ENCODE data around the gene ZNF804A. TPM values are rescaled to one million over a fixed set of nuclear protein-coding genes. Genes with fewer than 3 reads are reported as not detected.
A peak's percentile ranks its signal among the peaks of the same experiment; 100 is the strongest.

Gene ZNF804A
- total RNA-seq, 1 donor from 2014 or later = 2.7 TPM

GRCh38 chr2:184596819-184597411 lies 1.4 kb upstream of the ZNF804A start:
- DNase-seq (ENCODE audit: low spot score in 2 of 2, unreplicated experiment in 2 of 2) = no peak
- TF ChIP-seq CTCF (IDR thresholded peaks at IDR 0.05; ENCODE audit: unreplicated experiment) = no peak
- Mint-ChIP-seq H3K9me3 (no peaks in the 10 kb centered on the region), H3K4me1 (peaks cover 27% of the 10 kb centered on the region), H3K27me3 (ENCODE audit: low read depth) (peaks cover 52% of the 10 kb centered on the region), H3K27ac (peak overlapping the region; percentile 88), H3K4me3 (peak overlapping the region; percentile 81), H3K36me3 (no peaks in the 10 kb centered on the region)

GRCh38 chr2:184597571-184597991 lies 748 bp upstream of the ZNF804A start:
- H3K4me1 Mint-ChIP-seq = peaks cover 27% of the 10 kb centered on the region
- H3K27ac Mint-ChIP-seq = peak overlapping the region; percentile 88
- no peaks in the 10 kb centered on the region for H3K9me3 Mint-ChIP-seq
- H3K4me3 Mint-ChIP-seq = peak overlapping the region; percentile 81
- no peak for TF ChIP-seq CTCF (IDR thresholded peaks at IDR 0.05; ENCODE audit: unreplicated experiment)
- DNase-seq (ENCODE audit: low spot score in 2 of 2, unreplicated experiment in 2 of 2) = peak in 1 of 2 experiments; percentile 39
- no peaks in the 10 kb centered on the region for H3K36me3 Mint-ChIP-seq
- H3K27me3 Mint-ChIP-seq (ENCODE audit: low read depth) = peaks cover 53% of the 10 kb centered on the region

- no peaks in the 10 kb centered on the region for H3K9me3 Mint-ChIP-seq
- peaks cover 53% of the 10 kb centered on the region for H3K27me3 Mint-ChIP-seq (ENCODE audit: low read depth)
Measured at GRCh38 chr2:184598002-184598315, 370 bp upstream of the ZNF804A start.

GRCh38 chr2:184599054-184599871 lies 934 bp downstream of the ZNF804A start:
- no peak for TF ChIP-seq CTCF (IDR thresholded peaks at IDR 0.05; ENCODE audit: unreplicated experiment)
- Mint-ChIP-seq H3K27ac (peak overlapping the region; percentile 80), H3K36me3 (no peaks in the 10 kb centered on the region), H3K4me3 (peak overlapping the region; percentile 81), H3K4me1 (peaks cover 25% of the 10 kb centered on the region), H3K27me3 (ENCODE audit: low read depth) (peaks cover 52% of the 10 kb centered on the region), H3K9me3 (no peaks in the 10 kb centered on the region)
- no peak for DNase-seq (ENCODE audit: low spot score in 2 of 2, unreplicated experiment in 2 of 2)

More at GRCh38 chr2:184598002-184598315, 370 bp upstream of the ZNF804A start:
- peak in 1 of 2 experiments; percentile 23 for DNase-seq (ENCODE audit: low spot score in 2 of 2, unreplicated experiment in 2 of 2)
- Mint-ChIP-seq H3K4me1 (peaks cover 27% of the 10 kb centered on the region), H3K4me3 (peak overlapping the region; percentile 81), H3K36me3 (no peaks in the 10 kb centered on the region), H3K27ac (peak overlapping the region; percentile 88)
- no peak for TF ChIP-seq CTCF (IDR thresholded peaks at IDR 0.05; ENCODE audit: unreplicated experiment)

GRCh38 chr2:184599872-184600222 lies 1.5 kb downstream of the ZNF804A start:
- DNase-seq (ENCODE audit: low spot score in 2 of 2, unreplicated experiment in 2 of 2) = no peak
- H3K4me1 Mint-ChIP-seq = peaks cover 25% of the 10 kb centered on the region
- no peaks in the 10 kb centered on the region for H3K36me3 Mint-ChIP-seq
- H3K9me3 Mint-ChIP-seq = no peaks in the 10 kb centered on the region
- peaks cover 48% of the 10 kb centered on the region for H3K27me3 Mint-ChIP-seq (ENCODE audit: low read depth)
- no peak overlapping the region for H3K27ac Mint-ChIP-seq
- peak overlapping the region; percentile 81 for H3K4me3 Mint-ChIP-seq
- TF ChIP-seq CTCF (IDR thresholded peaks at IDR 0.05; ENCODE audit: unreplicated experiment) = no peak

Measured in mesothelial cell of epicardium (in vitro differentiated cells).